Kidney glomerular epithelial cell (primary cell): ENCODE measurements around the gene CERK.

Experiments
- DNase-seq: peaks from one replicate; lab custom pipeline; 2025; lab: John Stamatoyannopoulos, UW

The CERK gene

DNA sequence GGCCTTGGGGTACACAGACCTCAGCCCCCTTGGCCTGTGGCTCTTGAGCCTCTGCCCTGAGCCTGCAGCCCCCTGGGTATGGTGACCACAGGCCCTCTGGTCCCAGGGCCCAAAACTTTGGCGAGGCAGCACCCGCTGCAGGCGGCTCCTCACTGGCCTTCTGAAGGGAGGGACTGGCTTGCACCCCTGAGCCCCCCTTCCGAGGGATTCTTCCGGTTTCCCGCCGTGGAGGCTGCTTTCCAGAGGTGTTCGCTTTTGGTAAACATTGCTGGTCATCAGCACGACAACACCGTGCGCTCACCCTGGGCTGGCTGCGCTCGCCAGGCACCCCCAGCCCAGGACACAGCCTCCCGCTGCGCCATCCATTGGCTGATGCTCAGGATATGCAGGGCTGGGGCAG, 75.8 kb downstream of the CERK start:
- DNase-seq, result no peak

DNA sequence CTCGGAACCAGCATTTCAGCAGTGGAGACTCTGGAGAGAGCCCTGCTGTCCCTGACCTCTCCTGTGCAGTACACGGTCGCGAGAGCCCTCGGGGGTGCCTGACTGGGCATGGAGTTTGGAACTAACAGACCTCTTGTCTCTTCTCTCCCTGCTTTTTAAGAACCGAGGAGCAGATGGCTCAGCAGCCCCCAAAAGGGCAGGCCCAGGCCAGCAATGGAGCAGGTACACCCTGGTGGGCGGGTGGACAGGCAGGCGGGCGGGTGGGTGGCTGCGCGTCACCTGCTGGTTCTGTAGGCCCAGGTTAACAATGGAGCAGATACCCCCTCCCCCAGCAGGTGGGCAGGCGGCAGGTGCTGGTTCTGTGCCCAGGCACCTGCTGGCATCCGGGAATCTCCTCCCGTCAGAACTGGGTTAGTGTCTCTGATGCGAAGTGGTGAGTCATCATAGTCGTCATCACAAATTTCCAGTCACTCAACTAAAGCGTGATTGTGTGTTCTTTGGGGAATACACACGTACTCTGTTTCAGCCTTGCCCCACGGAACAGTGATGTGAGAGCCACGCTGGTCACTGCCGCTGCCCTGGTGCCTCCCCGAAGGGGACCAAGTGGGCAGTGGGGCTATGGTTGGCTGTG, 76.7 kb downstream of the CERK start:
- no peak for DNase-seq

DNA sequence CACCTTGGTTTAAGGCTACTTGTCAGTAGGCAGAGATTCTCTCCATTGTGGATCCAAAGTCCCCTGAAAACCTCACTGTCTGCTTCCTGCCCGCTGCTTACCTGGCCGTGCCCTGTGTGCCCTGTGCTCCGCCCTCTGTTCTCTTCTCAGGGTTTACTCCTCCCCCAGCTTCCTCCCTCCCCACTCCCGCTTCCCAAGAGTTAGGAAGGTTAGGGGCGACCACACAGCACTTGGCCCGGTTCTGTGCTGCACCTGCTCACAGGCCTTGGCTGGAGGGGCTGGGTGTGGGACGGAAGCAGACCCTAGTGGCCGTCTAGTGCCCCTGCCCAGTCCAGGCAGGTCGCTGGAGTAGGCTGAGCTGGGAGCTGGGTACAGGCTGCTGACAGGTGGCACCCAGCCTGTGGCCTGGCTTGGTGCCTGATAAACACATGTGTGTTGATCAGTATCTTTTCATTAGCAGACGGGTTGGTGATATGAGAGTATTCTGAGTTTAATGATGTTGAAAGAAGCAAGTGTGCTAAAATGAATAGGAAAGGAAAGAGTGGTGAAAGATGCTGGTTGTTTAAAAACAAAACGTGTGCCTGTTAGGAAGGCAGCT, 77.3 kb downstream of the CERK start:
- no peak for DNase-seq

DNA sequence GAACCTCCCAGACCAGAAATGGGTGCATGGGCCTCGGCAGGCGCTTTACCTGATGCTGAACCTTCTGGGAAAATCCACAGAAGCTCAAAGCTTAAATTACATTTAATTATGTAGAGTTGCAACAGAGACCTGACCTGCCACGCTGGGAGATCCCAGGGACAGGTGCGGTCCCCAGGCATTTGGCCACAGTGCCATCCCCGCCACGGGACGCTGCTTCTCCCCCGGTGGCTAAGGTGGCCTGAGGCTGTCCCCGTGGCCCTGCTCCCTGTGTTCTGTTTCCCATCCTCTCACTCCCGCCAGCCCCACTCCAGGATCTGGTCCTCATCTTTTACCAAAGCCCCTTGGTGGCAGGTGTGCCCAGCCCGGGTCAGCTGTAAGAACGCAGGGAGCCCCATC, 78.3 kb downstream of the CERK start:
- DNase-seq, result no peak

DNA sequence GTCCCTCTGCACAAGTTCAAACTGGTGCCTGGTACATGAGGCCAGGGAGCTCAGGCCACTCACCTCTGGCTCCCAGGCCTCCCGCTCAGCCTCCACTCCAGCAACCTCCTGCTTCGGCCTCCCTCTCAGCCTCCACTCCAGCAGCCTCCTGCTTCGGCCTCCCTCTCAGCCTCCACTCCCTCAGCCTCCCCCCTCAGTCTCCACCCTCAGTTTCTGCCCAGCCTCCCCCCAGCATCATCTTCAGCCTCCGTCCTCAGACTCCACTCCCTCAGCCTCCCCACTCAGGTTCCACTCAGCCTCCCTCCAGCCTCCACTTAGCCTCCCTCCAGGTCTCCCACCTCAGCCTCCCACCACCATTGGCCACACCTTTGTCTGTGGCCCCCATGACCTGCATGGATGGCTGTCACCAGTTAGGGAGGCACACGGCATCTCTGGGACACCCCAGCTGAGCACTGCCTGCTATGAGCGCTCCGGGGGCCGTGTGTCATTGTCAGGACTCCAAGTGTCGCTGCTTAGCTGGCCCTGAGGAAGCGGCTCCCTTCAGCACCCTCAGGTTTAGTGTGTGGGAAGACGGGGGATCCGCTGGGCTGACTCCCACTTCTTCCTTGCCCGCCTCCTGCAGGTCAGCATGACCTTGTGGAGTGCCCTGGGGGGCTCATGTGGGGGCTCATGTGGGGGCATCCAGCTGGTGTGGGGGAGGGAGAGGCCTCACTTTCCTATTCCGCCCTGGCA, 78.8 kb downstream of the CERK start:
- no peak for DNase-seq

DNA sequence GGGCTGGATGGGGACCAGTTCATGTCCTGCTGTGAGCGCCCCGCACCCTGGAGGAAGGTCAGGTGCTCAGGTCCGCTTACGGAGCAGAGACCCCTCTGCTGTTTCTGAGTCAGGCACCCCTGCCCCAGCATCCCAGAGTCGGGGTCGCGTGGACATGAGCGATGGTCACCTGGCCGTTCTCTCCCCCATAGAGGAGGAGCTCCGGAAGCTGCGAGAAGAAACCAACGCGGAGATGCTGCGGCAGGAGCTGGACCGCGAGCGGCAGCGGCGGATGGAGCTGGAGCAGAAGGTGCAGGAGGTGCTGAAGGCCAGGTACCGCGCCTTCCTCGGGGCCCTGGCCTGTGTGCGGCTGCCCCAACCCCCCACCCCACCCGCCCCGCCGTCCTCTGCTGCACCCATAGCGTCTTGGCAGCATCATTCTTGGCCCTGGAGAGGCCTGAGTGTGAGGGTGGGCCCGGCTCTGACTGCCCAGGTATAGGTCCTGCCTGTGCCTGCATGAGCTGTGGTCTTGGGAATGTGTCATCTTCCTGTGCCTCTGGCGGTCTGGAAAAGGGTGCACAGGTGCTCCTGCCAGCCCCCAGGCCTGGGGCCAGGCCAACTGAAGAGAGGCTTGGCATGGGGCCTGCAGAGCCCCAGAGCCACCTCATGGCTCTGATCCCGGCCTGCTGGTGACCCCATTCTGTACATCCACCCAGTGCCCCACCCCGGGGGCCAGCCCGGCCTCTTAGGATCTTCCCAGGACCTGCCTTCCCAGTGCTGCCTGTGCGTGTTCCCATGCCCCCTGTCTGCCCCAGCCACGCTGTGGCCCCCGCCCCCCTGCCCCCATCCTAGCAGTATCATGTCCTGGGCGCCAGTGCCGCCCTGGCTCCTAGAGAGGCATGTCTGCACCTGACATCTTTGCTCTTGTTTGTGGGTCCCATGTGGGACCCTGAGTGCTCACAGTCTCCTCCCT, 79.8 kb downstream of the CERK start:
- no peak for DNase-seq

DNA sequence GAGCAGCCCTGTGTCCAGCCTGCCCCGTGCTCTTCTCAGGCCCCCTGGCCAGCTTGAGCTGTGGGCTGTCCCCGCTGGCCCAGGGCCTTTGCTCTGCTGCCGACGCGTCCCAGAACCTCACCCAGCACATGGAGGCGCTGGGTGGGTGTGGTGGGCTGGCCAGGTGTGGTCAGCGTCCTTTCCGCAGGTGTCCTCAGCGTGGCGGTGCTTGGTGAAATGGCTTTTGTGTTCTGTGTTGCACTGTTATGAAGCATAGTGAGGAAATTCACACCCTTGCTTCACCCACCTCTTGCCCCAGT, 80.4 kb downstream of the CERK start:
- DNase-seq, result no peak

DNA sequence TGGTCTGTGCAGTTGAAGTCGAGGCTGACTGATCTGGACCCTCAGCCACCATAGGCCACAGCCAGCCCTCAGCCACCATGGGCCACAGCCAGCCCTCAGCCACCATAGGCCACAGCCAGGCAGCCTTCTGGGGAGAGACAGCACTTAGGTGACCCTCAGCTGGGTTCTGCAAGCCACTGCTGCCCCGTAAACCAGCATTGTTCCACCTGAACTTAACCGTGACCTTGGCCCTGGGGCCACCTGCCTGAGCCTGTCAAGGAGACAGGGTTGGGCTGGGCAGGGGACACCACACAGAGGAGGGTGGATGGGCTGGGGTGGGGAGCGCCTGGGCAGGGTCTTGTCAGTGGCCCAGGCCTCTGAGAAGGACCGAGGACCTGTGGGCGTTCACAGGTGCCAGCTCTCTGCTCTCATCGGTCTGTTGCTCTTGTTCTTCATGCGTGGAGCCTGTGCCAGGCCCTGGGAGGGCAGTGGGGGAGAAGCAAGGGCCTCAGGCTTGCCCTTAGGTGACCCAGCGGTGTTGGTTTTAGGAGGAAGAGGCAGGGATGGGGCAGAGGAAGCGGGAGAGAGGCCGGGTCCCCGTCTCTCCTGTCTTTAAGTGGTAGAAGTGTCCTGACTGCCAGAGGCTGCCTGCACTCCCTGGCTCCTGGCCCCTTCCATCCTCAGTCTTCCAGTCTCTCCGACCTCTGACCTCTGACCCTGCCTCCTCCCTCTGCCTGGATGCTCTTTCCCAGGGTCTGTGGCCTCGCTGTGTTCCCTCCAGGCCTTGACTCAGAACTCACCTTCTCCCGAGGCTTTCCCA, 81.0 kb downstream of the CERK start:
- no peak for DNase-seq

DNA sequence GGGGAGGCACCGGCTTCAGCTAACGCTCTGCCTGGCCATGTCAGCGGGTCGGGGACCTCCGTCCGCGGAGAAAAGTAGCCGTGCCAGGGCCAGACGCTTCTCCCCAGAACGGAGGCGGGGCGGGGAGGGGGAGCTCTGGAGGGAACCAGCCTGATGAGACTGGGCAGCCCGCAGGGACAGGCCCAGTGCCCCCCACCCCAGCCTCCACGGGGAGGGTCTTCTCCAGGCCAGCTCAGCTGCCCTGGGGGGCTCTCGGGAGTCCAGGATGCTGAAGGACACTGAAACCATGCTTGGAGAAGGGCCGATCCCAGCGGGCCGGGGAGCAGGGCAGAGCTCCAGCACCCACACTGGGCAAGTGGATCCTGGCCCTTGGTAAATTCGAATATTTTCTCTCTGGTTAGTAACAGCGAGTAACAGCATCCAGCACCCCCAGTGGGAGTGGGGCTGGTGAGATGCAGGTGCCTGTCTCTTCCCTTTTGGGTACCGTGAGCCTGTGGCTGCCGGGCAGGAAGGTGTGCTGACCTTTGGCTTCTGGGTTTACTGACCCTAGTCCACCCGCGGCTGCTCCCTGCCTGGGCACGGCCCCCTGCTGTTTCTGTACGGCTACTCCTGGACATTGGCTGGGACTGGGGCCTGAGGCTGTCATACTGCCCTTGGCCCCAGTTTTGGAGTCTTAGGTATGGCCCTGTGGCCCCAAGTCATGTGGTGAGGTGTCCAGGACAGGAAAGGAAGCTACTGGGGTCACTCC, 82.0 kb downstream of the CERK start:
- DNase-seq, result no peak

DNA sequence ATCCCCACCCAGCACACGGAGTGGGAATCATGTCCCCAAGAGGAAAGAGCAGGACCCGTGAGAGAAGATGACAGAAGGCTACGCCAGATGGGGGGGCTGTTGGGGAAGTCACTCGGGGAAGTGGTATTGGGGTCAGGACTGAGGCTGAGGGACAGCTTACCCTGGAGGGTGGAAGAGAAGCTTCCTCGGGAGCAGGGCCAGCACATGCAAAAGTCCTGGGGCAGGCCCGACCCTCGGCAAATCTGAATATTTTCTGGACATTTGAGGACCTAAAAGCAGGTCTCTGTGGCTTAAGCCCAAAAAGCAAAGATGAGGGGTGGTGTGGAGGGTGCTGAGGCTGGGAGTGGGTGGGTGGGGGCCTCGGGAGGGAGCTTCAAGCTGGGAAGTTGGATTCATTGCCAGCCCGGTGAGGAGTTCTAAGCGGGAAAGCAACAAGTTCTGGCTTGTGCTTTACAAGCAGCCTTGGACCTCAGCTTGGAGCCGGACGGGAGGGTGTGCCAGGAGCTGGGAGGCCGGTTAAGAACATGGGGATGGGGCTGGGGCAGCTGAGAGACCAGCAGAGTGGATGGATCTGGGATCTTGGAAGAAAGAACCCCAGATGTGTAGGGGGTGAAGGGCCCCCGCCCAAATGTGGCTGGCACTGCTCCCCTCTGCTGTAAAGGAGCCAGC, 83.0 kb downstream of the CERK start:
- no peak for DNase-seq

DNA sequence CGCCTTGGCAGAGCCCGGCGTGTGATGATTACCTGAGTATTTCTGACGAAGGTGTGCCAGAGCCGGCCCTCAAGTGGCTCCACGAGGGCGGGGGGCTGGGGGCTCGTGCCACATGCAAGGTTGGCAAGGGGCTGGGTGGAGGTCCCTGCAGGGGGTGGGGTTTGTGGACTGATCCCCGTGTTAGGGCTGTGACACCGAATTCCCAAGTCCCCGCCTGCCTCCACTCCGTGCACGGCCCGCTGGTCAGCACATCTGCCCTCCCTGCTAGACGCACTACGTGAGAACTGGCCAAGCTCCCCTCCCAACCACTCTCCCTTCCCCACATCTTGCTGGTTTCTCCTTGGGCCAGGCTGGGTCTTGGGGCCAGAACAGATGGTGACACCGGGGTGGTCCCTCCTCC, 83.6 kb downstream of the CERK start:
- DNase-seq, result no peak

DNA sequence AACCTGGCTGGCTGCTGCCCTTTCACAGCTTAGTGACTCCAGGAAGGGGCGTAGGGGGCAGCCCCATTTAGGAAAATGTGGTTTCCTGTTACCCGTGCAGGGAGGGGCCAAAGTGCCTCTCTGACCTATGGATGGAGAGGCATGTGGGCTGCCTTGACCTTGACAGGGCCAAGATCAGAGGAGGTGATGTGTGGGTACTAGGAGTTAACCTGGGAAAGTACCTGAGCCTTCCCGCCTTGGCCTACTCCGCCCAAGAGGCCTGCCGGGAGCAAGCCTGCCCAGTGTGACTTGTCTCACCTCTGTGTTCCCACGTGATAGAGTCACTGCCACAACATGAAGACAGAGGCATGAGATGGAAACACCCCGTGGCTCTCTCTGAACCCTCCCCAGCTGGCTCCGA, 84.5 kb downstream of the CERK start:
- no peak for DNase-seq

DNA sequence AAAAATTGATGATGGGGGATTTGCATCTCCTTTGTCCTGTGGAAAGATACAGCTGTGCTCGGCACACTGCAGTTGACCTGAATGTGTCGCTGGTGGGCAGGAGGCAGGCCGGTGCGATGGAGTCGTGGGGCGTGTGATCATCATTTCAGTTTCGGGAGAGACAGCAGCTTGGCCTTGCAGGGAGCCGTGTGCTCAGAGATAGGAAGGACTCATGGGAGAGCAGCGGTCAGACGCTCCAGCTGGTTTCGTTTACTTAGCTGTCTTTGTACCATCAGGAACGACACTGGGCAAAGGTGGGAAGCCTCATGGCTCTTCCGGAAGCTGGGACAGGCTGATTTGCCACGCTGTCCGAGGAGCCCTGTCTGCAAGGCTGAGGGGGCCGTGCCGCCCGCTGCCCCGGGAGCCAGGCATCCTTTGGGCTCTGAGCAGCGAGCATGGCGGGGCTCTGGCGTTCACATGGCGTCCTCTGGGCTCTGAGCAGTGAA, 85.2 kb downstream of the CERK start:
- no peak for DNase-seq

DNA sequence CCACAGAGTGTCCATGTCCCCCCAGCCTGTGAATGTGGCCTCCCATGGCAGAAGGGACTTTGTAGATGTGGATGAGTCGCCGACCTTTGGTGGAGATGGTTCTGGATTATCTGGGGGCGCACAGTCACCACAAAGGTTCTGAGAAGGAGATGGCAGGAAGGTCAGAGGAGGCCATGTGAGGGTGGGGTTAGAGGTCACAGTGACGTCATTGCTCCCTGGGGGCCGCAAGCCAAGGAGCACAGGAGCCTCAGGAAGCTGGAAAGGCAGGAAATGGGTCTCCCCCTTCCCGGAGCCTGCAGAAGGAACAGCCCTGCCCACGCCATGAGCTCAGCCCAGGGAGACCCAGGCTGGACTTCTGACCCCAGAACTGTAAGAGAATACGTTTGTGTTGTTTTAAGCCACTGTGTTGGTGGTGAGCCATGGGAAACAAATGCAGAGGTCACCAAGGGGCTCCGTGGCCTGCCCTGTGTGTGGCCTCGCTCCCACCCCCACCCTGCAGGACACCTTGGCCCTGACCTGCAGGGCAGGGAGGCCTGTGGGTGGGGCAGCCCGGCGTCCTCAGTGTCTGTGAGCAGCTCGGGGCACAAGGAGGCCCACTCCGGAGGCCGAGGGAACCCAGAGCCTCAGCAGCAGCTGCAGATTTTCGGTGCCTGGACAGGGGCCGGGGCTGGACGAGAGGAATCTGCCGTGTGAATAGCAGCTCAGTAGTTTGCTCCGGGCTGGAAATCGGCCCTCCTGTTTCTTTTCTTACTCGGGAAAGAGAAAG, 85.8 kb downstream of the CERK start:
- no peak for DNase-seq

DNA sequence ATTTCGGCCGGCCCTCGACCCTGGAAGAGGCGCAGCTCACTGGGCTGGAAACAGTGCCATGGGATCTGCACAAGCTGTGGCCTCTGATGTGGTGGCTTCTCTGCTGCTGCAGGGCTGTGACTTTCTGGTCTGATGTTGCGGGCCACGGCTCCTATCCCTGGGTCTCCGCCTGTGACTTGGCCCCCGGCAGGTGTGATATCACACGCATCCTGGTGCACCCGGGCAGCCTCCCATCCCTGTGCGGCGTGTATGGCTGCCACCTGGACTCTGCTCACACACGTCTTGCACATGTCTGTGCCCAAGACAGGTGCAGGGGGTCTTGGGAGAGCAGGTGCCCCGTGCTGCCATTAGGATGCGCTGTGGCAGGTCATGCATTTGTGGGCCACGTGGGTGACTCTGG, 86.7 kb downstream of the CERK start:
- no peak for DNase-seq

DNA sequence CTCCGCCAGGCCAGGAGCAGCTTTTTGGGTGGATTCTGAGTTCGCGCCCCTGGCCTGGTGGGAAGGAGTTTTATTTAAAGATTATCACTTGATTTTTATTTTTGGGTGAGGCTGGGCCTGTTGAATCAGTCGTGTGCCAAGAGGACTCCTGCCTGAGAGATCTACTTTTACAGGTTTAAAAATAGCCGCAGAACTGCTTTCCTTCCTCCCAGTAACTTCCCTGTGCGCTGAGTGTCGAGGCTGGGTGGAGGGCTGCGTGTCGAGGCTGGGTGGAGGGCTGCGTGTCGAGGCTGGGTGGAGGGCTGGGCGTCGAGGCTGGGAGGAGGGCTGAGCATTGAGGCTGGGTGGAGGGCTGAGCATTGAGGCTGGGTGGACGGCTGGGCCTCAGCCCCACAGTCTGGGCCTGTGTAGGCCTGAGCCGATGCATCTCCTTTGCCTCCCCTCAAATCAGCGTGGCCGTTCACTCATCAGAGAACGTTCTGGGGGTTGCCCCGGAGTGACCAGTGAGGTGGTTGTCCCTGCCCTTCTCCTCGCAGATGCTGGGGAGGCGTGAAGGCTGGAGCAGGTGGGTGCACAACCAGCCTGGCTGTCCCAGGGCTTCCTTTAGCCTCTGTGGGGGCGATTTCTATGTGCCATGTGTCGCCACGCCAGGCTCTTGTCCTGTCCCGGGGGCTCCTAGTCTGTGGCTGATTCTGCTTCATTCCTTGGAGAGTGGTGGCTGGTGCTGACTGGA, 87.8 kb downstream of the CERK start:
- DNase-seq, result no peak

DNA sequence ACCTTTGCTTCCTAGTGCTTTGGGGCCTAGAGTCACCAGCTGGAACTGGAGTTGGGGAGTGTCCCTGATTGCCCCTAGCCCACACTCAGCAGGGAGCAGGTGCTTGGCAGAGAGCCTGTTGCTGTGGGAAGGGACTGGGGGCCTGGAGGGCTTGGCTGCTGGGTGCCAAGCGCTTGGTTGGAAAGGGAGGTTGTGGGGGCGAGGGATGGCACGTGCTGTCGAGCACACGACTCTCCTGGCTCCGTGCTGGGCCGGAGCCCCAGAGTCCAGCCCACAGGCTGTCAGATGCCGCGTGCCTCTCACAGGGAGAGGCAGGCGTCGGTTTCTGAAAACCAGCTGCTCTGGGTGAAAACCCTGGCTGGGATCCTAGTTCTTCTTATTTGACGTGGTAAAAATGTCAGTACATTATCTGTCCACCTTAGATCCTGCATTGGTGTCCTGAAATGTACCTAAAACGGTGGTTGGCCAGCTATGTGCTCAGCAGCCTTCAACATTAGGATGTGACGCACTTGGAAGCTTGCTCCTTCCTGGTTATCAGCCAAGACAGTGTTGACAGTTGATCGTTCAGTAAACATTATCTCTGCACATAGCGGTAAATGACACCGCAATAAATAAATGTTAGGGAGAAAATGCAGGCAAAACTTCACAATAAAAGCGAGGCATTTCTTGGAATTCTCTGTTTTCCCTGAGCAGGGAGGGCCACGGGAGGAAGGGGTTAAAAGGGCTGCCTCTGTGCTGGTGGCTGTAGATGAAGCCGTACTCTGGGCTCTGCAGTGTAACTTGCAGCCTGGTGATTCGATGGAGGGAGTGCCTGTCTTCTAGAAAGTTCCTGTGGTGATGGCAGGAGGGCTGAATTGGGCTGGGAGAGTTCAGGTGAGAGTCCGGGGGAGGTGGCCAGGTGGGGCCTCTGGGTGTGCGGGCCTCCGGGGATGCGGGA, 88.6 kb downstream of the CERK start:
- DNase-seq, result no peak
